HCT116 (cell line): ENCODE results near the gene TOX4. TPM values are rescaled to one million over a fixed set of nuclear protein-coding genes. Genes with fewer than 3 reads are reported as not detected.

Experiments used
- ATAC-seq: fragments of 200-7000 bp; cut with Tn5 transposase; 2 replicates; pipeline ENCODE4 v1.9.1; 2020; ENCODE audit warnings: mild to moderate bottlenecking, moderate library complexity
- BruUV-seq: library from RNA; stranded (reverse); fragments of 400-500 nt; replicated peaks from 2 replicates; lab custom pipeline; 2021; lab: Mats Ljungman, UMichigan
- CTCF ChIA-PET: fragments of 300-600 bp; sonication (Branson Sonifier 250); formaldehyde crosslinking; loops from one replicate; lab custom pipeline; 2021; ENCODE audit warnings: antibody characterized with exemption; lab: Charles Lee
- POLR2A ChIA-PET: fragments of 300-600, 350-600 bp; sonication (Branson Sonifier 250); formaldehyde crosslinking; loops from one replicate; lab custom pipeline; 2021; ENCODE audit warnings: antibody characterized with exemption; lab: Charles Lee
- RAD21 ChIA-PET, 2 experiments: fragments of 300-600 bp; sonication (Branson Sonifier 250); formaldehyde crosslinking; loops; one replicate each; lab custom pipeline; 2023; ENCODE audit warnings: low total read pairs in 2 of 2; ENCODE audit not compliant: uncharacterized antibody in 2 of 2, unreplicated experiment in 2 of 2, low non-redundant PET in 1 of 2; lab: Charles Lee
- DNase-seq: peaks from one replicate; pipeline ENCODE4 v3.0.0-alpha.2; 2010; ENCODE audit warnings: low read depth, low spot score
- H2AFZ ChIP-seq: fragments of 200-600 bp; shearing (Covaris generic), sonication (generic); 2 replicates; pipeline ENCODE4 v1.6.1; 2017; ENCODE audit warnings: low read depth, mixed run types, mixed read lengths, antibody characterized with exemption, low read length; ENCODE audit not compliant: poor library complexity, severe bottlenecking
- H3K27ac ChIP-seq: 2 replicates; pipeline ENCODE4 v1.5.1; 2012; ENCODE audit warnings: low read depth, low read length
- H3K27me3 ChIP-seq: fragments of 200-600 bp; sonication (generic); 2 replicates; pipeline ENCODE4 v1.6.1; 2016; ENCODE audit warnings: mixed run types, low read length, mixed read lengths; ENCODE audit not compliant: insufficient read depth
- H3K36me3 ChIP-seq, 2 experiments: fragments of 200-500 bp in 1 of 2; fragments of 200-600 bp in 1 of 2; sonication (Bioruptor generic) in 1 of 2; sonication (generic) in 1 of 2; 2 replicates each; pipeline versions ENCODE4 v1.5.1 to v1.6.1; 2014 to 2016; ENCODE audit warnings: low read length in 2 of 2, inconsistent platforms in 1 of 2, mixed read lengths in 1 of 2, mixed run types in 1 of 2; ENCODE audit not compliant: insufficient read depth in 2 of 2, control insufficient read depth in 1 of 2
- H3K4me1 ChIP-seq, 2 experiments: fragments of 200-600 bp in 1 of 2; sonication (generic) in 1 of 2; 2 replicates each; pipeline versions ENCODE4 v1.5.1 to v1.6.1; 2012 to 2017; ENCODE audit warnings: low read length in 2 of 2, inconsistent platforms in 1 of 2, mild to moderate bottlenecking in 1 of 2, mixed read lengths in 1 of 2, mixed run types in 1 of 2, moderate library complexity in 1 of 2; ENCODE audit not compliant: insufficient read depth in 2 of 2, control insufficient read depth in 1 of 2
- H3K4me2 ChIP-seq: fragments of 200-600 bp; sonication (generic); 2 replicates; pipeline ENCODE4 v1.6.1; 2017; ENCODE audit warnings: mixed run types, low read length, mixed read lengths
- H3K4me3 ChIP-seq, 2 experiments: fragments of 200-600 bp in 1 of 2; sonication (generic) in 1 of 2; replicated peaks in 1 of 2; 2 replicates each; pipeline ENCODE4 v1.5.1; 2011 to 2016; ENCODE audit warnings: low read length in 2 of 2, control low read depth in 1 of 2, low read depth in 1 of 2, mild to moderate bottlenecking in 1 of 2, mixed read lengths in 1 of 2, mixed run types in 1 of 2
- H3K79me2 ChIP-seq: fragments of 200-600 bp; sonication (generic); 2 replicates; pipeline ENCODE4 v1.6.1; 2017; ENCODE audit warnings: mild to moderate bottlenecking, mixed run types, low read length, moderate library complexity, mixed read lengths; ENCODE audit not compliant: insufficient read depth
- H3K9ac ChIP-seq: fragments of 200-600 bp; sonication (generic); 2 replicates; pipeline ENCODE4 v1.6.1; 2016; ENCODE audit warnings: low read length, mixed read lengths
- H3K9me2 ChIP-seq: fragments of 200-600 bp; sonication (generic), shearing (Covaris generic); 2 replicates; pipeline ENCODE4 v1.6.1; 2017; ENCODE audit warnings: mixed run types, mild to moderate bottlenecking, moderate library complexity; ENCODE audit not compliant: insufficient read depth
- H3K9me3 ChIP-seq, 2 experiments: fragments of 200-500 bp in 1 of 2; fragments of 200-600 bp in 1 of 2; sonication (Bioruptor generic) in 1 of 2; sonication (generic) in 1 of 2; 2 replicates each; pipeline ENCODE4 v1.6.1; 2014 to 2017; ENCODE audit warnings: low read length in 2 of 2, mixed read lengths in 2 of 2, inconsistent platforms in 1 of 2, low read depth in 1 of 2, mild to moderate bottlenecking in 1 of 2, mixed run types in 1 of 2, moderate library complexity in 1 of 2; ENCODE audit not compliant: control insufficient read depth in 1 of 2, insufficient read depth in 1 of 2
- H4K20me1 ChIP-seq: fragments of 200-600 bp; sonication (generic), shearing (Covaris generic); 2 replicates; pipeline ENCODE4 v1.6.1; 2017; ENCODE audit warnings: mixed run types, mild to moderate bottlenecking, moderate library complexity; ENCODE audit not compliant: insufficient read depth
- CBX3 ChIP-seq: IDR thresholded peaks from 2 replicates; pipeline ENCODE4 v1.6.1; 2012; ENCODE audit warnings: low read depth
- CEBPB ChIP-seq: IDR thresholded peaks from 2 replicates; pipeline ENCODE4 v1.6.1; 2012; ENCODE audit warnings: low read depth
- CTCF ChIP-seq, 3 experiments: fragments of 200-600 bp in 1 of 3; sonication (generic) in 1 of 3; IDR thresholded peaks in 2 of 3; conservative IDR thresholded peaks in 1 of 3; 2 replicates each; pipeline ENCODE4 v1.5.1; 2012 to 2017; ENCODE audit warnings: low read depth in 2 of 3, low read length in 2 of 3, antibody characterized with exemption in 1 of 3, borderline replicate concordance in 1 of 3, control low read depth in 1 of 3, mild to moderate bottlenecking in 1 of 3, mixed read lengths in 1 of 3, mixed run types in 1 of 3, moderate library complexity in 1 of 3; ENCODE audit not compliant: insufficient read depth in 1 of 3
- EGR1 ChIP-seq: IDR thresholded peaks from 2 replicates; pipeline ENCODE4 v1.6.1; 2012; ENCODE audit warnings: low read depth
- ELF1 ChIP-seq: IDR thresholded peaks from 2 replicates; pipeline ENCODE4 v1.6.1; 2012; ENCODE audit warnings: low read depth, borderline replicate concordance
- EZH2 ChIP-seq: fragments of 200-600 bp; sonication (generic); IDR thresholded peaks from 2 replicates; pipeline ENCODE4 v1.6.1; 2017; ENCODE audit warnings: antibody characterized with exemption, mixed run types
- JUND ChIP-seq: IDR thresholded peaks from 2 replicates; pipeline ENCODE4 v1.6.1; 2012
- MAX ChIP-seq: IDR thresholded peaks from 2 replicates; pipeline ENCODE4 v1.6.1; 2012
- POLR2A ChIP-seq: IDR thresholded peaks from 2 replicates; pipeline ENCODE4 v1.7.0; 2011; ENCODE audit warnings: borderline replicate concordance; ENCODE audit not compliant: insufficient read depth, insufficient read length; ENCODE audit errors: extremely low read depth
- POLR2AphosphoS5 ChIP-seq: IDR thresholded peaks from 2 replicates; pipeline ENCODE4 v1.6.1; 2011; ENCODE audit warnings: mild to moderate bottlenecking, low read depth, low read length, moderate library complexity
- RAD21 ChIP-seq: IDR thresholded peaks from 2 replicates; pipeline ENCODE4 v1.6.1; 2012; ENCODE audit warnings: low read depth, mild to moderate bottlenecking
- REST ChIP-seq: IDR thresholded peaks from 2 replicates; pipeline ENCODE4 v1.6.1; 2012; ENCODE audit warnings: low read depth
- SIN3A ChIP-seq: IDR thresholded peaks from 2 replicates; pipeline ENCODE4 v1.6.1; 2012; ENCODE audit warnings: low read depth
- SP1 ChIP-seq: IDR thresholded peaks from 2 replicates; pipeline ENCODE4 v1.6.1; 2012; ENCODE audit warnings: low read depth
- SRF ChIP-seq: IDR thresholded peaks from 2 replicates; pipeline ENCODE4 v1.6.1; 2012; ENCODE audit warnings: low read depth
- TCF7L2 ChIP-seq: IDR thresholded peaks from 2 replicates; pipeline ENCODE4 v1.7.0; 2011; ENCODE audit warnings: borderline replicate concordance, inconsistent platforms; ENCODE audit not compliant: insufficient read depth, insufficient read length; ENCODE audit errors: extremely low read depth
- YY1 ChIP-seq: IDR thresholded peaks from 2 replicates; pipeline ENCODE4 v1.6.1; 2011; ENCODE audit warnings: low read length, low read depth, moderate library complexity, mild to moderate bottlenecking; ENCODE audit not compliant: insufficient replicate concordance; ENCODE audit errors: extremely low read depth
- ZBTB33 ChIP-seq: IDR thresholded peaks from 2 replicates; pipeline ENCODE4 v1.6.1; 2011; ENCODE audit warnings: mild to moderate bottlenecking, low read length, moderate library complexity; ENCODE audit not compliant: insufficient replicate concordance; ENCODE audit errors: extremely low read depth
- ZFX ChIP-seq: fragments of 450-650 bp; IDR thresholded peaks from 2 replicates; pipeline ENCODE4 v1.6.1; 2017
- ZNF274 ChIP-seq: fragments of 200-500 bp; sonication (Bioruptor generic); IDR thresholded peaks from 2 replicates; pipeline ENCODE4 v1.6.1; 2014; ENCODE audit warnings: mild to moderate bottlenecking, low read depth, low read length, inconsistent platforms
- intact Hi-C: fragments of 100-400 bp; cut with micrococcal nuclease; formaldehyde crosslinking; loops from 2 replicates; pipeline ENCODE4 v1.10.0; 2022
- total RNA-seq: library from RNA; stranded (reverse); gene quantifications from one replicate; pipeline ENCODE4 v1.2.1, GENCODE V29; 2021; ENCODE audit not compliant: unreplicated experiment

Gene TOX4
- total RNA-seq, 1 experiment from 2014 or later = 58.5 TPM

GRCh38 chr14:21436567-21437062 lies 40.4 kb upstream of the TOX4 start:
- peak overlapping the region; percentile 61; the same call in 1 of the 2 replicates for H3K27ac ChIP-seq
- peak overlapping the region; percentile 71 for H3K4me2 ChIP-seq
- ChIA-PET CTCF (interaction anchor here (1.8 kb wide), 1 partner anchor 20 kb away, joined by 23 read pairs; the partner anchor contains the start of gene CHD8), POLR2A (interaction anchor here (0.8 to 2.6 kb wide), 4 partner anchors 9 to 75 kb away, joined by 3 to 34 read pairs (median 4); partner anchors contain the start of genes CHD8 and METTL3), RAD21 (interaction anchor here in 1 of 2 experiments (1.5 kb wide), 1 partner anchor 19 kb away, joined by 4 read pairs; the partner anchor contains the start of gene CHD8)
- ATAC-seq = no peak; the same call in 1 of the 2 replicates
- H3K4me3 ChIP-seq = peak overlapping the region; percentile 62 to 64
- no peak overlapping the region for H2AFZ ChIP-seq
- no TSS peak for BruUV-seq
- no peaks in the 10 kb centered on the region for H3K27me3 ChIP-seq
- TF ChIP-seq SRF (no peak), ZFX (no peak), POLR2A (no peak), ZNF274 (no peak), JUND (no peak), EZH2 (no peak), MAX (no peak), ELF1 (no peak), ZBTB33 (no peak), SIN3A (no peak), SP1 (no peak), CEBPB (no peak), POLR2AphosphoS5 (no peak), CBX3 (no peak), YY1 (no peak), CTCF (IDR thresholded peaks at IDR 0.05 in 2 of 3, conservative IDR thresholded peaks at IDR 0.05 in 1 of 3; ENCODE audit: borderline replicate concordance in 1 of 3, insufficient read depth in 1 of 3, low read depth in 2 of 3, low read length in 2 of 3) (no peak), TCF7L2 (no peak), RAD21 (no peak), EGR1 (no peak), REST (no peak)
- no peaks in the 10 kb centered on the region for H3K9me2 ChIP-seq
- H3K36me3 ChIP-seq = peaks cover under 1 to 3% of the 10 kb centered on the region in 2 experiments; a peak in 3 of 4 replicates
- H4K20me1 ChIP-seq = no peaks in the 10 kb centered on the region
- peak overlapping the region; percentile 68 for H3K9ac ChIP-seq
- no peak for DNase-seq
- H3K9me3 ChIP-seq = no peaks in the 10 kb centered on the region
- intact Hi-C loops = loop anchor here (1.0 kb wide), 2 partner anchors 20 to 40 kb away; partner anchors contain the start of genes CHD8 and RAB2B
- H3K4me1 ChIP-seq = peaks cover 11 to 12% of the 10 kb centered on the region in 2 experiments; a peak in 3 of 4 replicates
- H3K79me2 ChIP-seq = peaks cover 97% of the 10 kb centered on the region
